HepG2 (cell line): ENCODE results near the gene MRPL48. TPM values are rescaled to one million over a fixed set of nuclear protein-coding genes. Genes with fewer than 3 reads are reported as not detected.

Experiments used
- HNF4G ChIP-seq, 2 experiments: sonication (generic) in 1 of 2; formaldehyde crosslinking in 1 of 2; IDR thresholded peaks; 2 replicates each; pipeline versions ENCODE4 v1.4.0 to v1.6.1; 2011 to 2020; ENCODE audit warnings: borderline replicate concordance in 2 of 2, low read depth in 2 of 2, mild to moderate bottlenecking in 2 of 2, low read length in 1 of 2, missing genetic modification reagents in 1 of 2, moderate library complexity in 1 of 2
- KAT7 ChIP-seq: IDR thresholded peaks from 2 replicates; pipeline ENCODE4 v1.6.1; 2018; ENCODE audit warnings: borderline replicate concordance, missing compliant biosample characterization
- MEIS2 ChIP-seq: sonication (generic); formaldehyde crosslinking; IDR thresholded peaks from 2 replicates; pipeline ENCODE4 v1.9.0; 2021; ENCODE audit warnings: mild to moderate bottlenecking, missing genetic modification reagents
- NFKBIZ ChIP-seq: IDR thresholded peaks from 2 replicates; pipeline ENCODE4 v1.6.1; 2018; ENCODE audit warnings: missing genetic modification reagents, missing compliant biosample characterization
- ZFP36L1 ChIP-seq: sonication (generic); formaldehyde crosslinking; IDR thresholded peaks from 2 replicates; pipeline ENCODE4 v1.8.0; 2022; ENCODE audit warnings: mild to moderate bottlenecking, missing genetic modification reagents, moderate library complexity
- polyA plus RNA-seq, 8 experiments: library from polyadenylated mRNA; depleted of rRNA in 3 of 8; stranded (reverse) in 7 of 8; unstranded in 1 of 8; fragments of >200 nt; fragmentation: Illumina TruSeq in 4 of 8; extraction: Trizol in 4 of 8; gene quantifications; 2 replicates each; pipeline versions ENCODE4 v1.2.1 to v1.2.3, GENCODE V29; 2011 to 2016; ENCODE audit warnings: low read depth in 4 of 8, missing spikeins in 1 of 8, mixed read lengths in 1 of 8; ENCODE audit not compliant: insufficient read depth in 1 of 8
- total RNA-seq, 5 experiments: library from RNA; depleted of rRNA; stranded (reverse); fragments of >200 nt; fragmentation: Illumina TruSeq; extraction: Trizol; gene quantifications; 2 replicates each; pipeline ENCODE4 v1.2.3, GENCODE V29; 2016; ENCODE audit warnings: low read depth in 1 of 5
- TF ChIP-seq, protein P1 (sequence below): sonication (generic); formaldehyde crosslinking; IDR thresholded peaks from 2 replicates; pipeline ENCODE4 v1.4.0; 2020; ENCODE audit warnings: missing genetic modification reagents, mild to moderate bottlenecking, borderline replicate concordance
- TF ChIP-seq, protein P2 (sequence below): sonication (generic); formaldehyde crosslinking; IDR thresholded peaks from 2 replicates; pipeline ENCODE4 v1.8.1; 2023; ENCODE audit warnings: missing genetic modification reagents, mild to moderate bottlenecking, borderline replicate concordance
- TF ChIP-seq, protein P3 (sequence below): sonication (generic); formaldehyde crosslinking; IDR thresholded peaks from 2 replicates; pipeline ENCODE4 v1.8.0; 2022; ENCODE audit warnings: low read depth, missing genetic modification reagents
- TF ChIP-seq, protein P4 (sequence below): IDR thresholded peaks from 2 replicates; pipeline ENCODE4 v1.6.1; 2016; ENCODE audit warnings: mild to moderate bottlenecking

The MRPL48 gene
- total and polyA plus RNA-seq, 2 of the 13 experiments (the other 11 are each of a cell fraction or from before 2014, with no cell fraction given) = 61.2 to 67.9 TPM

DNA sequence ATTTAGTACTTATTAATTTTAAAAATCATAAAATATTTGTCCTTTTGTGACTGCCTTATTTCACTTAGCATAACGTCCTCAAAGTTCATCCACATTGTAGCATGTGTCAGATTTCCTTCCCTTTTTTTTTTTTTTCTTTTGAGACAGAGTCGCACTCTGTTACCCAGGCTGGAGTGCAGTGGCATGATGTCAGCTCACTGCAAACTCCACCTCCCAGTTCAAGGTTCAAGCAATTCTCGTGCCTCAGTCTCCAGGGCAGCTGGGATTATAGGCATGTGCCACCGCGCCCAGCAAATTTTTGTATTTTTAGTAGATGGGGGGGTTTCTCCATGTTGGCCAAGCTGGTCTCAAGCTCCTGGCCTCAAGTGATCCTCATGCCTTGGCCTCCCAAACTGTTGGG lies 37.4 kb upstream of the MRPL48 start (continued):
- TF ChIP-seq, protein P1, sequence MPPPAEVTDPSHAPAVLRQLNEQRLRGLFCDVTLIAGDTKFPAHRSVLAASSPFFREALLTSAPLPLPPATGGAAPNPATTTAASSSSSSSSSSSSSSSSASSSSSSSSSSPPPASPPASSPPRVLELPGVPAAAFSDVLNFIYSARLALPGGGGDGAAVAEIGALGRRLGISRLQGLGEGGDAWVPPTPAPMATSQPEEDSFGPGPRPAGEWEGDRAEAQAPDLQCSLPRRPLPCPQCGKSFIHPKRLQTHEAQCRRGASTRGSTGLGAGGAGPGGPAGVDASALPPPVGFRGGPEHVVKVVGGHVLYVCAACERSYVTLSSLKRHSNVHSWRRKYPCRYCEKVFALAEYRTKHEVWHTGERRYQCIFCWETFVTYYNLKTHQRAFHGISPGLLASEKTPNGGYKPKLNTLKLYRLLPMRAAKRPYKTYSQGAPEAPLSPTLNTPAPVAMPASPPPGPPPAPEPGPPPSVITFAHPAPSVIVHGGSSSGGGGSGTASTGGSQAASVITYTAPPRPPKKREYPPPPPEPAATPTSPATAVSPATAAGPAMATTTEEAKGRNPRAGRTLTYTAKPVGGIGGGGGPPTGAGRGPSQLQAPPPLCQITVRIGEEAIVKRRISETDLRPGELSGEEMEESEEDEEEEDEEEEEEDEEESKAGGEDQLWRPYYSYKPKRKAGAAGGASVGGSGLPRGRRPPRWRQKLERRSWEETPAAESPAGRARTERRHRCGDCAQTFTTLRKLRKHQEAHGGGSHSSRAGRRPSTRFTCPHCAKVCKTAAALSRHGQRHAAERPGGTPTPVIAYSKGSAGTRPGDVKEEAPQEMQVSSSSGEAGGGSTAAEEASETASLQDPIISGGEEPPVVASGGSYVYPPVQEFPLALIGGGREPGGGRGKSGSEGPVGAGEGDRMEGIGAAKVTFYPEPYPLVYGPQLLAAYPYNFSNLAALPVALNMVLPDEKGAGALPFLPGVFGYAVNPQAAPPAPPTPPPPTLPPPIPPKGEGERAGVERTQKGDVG = no peak
- TF ChIP-seq ZFP36L1 (CRISPR knock-in tag) (peak; percentile 23; the same call in 1 of the 2 replicates), HNF4G (IDR thresholded peaks at IDR 0.05; ENCODE audit: borderline replicate concordance, low read depth, low read length) (0 out of 2 replicates have a peak, but pooled peaks have one; percentile 36), HNF4G (CRISPR knock-in tag; IDR thresholded peaks at IDR 0.05; ENCODE audit: borderline replicate concordance, low read depth) (no peak), MEIS2 (CRISPR knock-in tag) (no peak), NFKBIZ (CRISPR knock-in tag) (no peak), KAT7 (CRISPR knock-in tag) (no peak)
- TF ChIP-seq, protein P2, sequence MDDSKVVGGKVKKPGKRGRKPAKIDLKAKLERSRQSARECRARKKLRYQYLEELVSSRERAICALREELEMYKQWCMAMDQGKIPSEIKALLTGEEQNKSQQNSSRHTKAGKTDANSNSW (CRISPR knock-in tag) = no peak
- TF ChIP-seq, protein P3, sequence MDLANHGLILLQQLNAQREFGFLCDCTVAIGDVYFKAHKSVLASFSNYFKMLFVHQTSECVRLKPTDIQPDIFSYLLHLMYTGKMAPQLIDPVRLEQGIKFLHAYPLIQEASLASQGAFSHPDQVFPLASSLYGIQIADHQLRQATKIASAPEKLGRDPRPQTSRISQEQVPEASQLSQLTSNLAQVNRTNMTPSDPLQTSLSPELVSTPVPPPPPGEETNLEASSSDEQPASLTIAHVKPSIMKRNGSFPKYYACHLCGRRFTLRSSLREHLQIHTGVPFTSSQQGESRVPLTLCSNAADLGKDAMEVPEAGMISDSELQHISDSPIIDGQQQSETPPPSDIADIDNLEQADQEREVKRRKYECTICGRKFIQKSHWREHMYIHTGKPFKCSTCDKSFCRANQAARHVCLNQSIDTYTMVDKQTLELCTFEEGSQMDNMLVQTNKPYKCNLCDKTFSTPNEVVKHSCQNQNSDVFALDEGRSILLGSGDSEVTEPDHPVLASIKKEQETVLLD (CRISPR knock-in tag) = no peak
- TF ChIP-seq, protein P4, sequence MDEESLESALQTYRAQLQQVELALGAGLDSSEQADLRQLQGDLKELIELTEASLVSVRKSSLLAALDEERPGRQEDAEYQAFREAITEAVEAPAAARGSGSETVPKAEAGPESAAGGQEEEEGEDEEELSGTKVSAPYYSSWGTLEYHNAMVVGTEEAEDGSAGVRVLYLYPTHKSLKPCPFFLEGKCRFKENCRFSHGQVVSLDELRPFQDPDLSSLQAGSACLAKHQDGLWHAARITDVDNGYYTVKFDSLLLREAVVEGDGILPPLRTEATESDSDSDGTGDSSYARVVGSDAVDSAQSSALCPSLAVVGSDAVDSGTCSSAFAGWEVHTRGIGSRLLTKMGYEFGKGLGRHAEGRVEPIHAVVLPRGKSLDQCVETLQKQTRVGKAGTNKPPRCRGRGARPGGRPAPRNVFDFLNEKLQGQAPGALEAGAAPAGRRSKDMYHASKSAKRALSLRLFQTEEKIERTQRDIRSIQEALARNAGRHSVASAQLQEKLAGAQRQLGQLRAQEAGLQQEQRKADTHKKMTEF (CRISPR knock-in tag) = 0 out of 2 replicates have a peak, but pooled peaks have one; percentile 31
